Left renal cortex interstitium (tissue), 4 donors: ENCODE results near the gene DUSP5. TPM values are rescaled to one million over a fixed set of nuclear protein-coding genes. Genes with fewer than 3 reads are reported as not detected.

Source experiments
- DNase-seq, 4 donors: peaks; one replicate each; pipeline ENCODE4 v3.0.0-alpha.2; 2013; ENCODE audit warnings: low read depth in 4 of 4, low spot score in 2 of 4, missing footprints in 1 of 4
- polyA plus RNA-seq, 4 donors: library from polyadenylated mRNA; unstranded; fragments of 120-200 nt; gene quantifications; one replicate each; pipeline ENCODE4 v1.2.1, GENCODE V29; 2013; ENCODE audit not compliant: insufficient read length in 4 of 4

The DUSP5 gene
- polyA plus RNA-seq, 4 donors = 9.3 to 13.3 (median 10.6) TPM

DNA sequence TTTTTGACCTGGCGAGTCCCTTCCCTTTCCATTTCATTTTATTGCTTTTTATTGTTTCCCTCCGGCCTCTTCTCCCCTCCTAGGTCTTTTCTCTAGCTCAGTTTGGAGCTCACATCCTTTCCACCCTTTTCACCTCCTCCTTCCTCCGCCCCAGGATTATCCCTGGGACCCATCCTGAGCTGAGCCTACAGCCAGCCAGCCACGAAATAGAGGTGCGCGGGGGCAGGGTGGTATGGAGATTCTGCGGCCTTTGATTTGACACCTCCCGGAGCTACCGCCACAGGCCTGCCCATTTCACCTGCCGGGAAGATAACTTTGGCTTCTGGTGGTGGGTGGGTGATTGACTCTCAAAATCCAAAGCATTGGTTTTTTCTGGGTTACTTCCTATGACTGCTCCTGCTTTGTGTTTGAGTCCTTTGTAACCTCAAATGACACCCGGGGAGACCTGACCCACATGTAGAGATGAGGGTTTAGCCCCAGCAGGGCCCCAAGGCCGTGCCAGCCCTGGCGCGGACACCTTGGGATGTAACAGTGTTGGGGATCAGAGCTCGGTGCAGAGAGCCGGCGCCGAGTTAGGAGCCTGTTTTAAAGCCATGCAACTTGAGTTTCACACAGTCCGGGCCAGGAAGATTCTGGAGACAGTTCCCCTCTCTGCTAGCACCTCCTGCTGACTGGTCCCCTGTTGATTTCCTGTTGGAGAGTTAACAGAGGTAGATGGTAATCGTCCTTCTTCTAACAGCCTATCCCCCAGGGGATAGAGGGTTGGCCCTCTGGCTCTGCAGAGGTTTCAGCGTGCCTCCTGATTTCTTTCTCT lies 1.5 kb downstream of the DUSP5 start:
- no peak for DNase-seq

DNA sequence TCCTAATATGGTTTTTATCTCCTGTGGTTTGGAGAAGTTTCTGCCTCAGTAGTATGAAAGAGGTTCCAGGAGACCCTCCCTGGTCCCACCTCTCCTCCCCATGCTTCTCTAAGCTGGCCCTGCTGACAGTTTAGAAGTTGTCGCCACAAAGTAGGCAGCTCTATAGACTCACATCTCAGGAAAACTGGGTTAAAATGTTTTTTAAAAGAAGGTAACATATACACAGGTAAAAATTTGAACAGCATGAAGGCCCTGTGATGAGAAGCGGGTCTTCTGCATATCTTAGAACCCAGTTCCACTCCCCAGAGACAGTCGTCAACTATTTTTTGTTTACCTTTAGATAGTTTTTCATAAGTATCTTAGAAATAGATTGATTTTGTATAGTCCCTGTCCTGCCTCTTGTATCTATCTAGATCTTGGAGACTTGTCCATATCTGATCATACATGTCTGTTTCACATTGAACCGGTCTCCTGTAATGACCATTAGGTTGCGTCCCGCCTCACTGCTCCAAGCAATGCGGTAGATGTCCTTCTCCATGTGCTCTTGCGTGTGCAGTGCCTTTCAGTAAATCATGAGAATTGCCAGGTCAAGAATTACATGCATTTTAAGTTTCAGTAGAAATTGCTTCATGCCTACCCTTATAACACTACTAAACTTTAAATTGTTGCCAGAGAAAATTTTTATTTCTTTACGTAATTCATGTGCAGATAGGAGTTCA lies 2.2 kb downstream of the DUSP5 start:
- no peak for DNase-seq

DNA sequence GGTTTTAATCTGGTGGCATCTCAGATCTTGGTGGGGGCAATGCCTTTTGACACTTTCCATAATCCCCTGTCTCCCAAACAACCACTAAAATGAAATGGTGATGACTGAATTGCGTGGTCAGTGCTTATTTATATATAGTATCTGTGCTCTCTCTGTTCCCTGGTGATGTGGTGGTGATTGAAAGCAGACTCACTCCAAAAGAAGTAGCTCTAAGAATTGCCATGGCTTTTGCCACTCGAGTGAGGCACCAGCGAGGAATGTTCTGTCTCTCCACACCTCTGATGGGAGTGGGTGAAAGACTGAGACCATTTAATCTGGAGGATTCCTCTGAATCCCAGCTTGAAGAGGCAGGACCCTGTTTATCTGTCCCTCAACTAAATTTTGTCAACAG lies 2.8 kb downstream of the DUSP5 start:
- no peak for DNase-seq

DNA sequence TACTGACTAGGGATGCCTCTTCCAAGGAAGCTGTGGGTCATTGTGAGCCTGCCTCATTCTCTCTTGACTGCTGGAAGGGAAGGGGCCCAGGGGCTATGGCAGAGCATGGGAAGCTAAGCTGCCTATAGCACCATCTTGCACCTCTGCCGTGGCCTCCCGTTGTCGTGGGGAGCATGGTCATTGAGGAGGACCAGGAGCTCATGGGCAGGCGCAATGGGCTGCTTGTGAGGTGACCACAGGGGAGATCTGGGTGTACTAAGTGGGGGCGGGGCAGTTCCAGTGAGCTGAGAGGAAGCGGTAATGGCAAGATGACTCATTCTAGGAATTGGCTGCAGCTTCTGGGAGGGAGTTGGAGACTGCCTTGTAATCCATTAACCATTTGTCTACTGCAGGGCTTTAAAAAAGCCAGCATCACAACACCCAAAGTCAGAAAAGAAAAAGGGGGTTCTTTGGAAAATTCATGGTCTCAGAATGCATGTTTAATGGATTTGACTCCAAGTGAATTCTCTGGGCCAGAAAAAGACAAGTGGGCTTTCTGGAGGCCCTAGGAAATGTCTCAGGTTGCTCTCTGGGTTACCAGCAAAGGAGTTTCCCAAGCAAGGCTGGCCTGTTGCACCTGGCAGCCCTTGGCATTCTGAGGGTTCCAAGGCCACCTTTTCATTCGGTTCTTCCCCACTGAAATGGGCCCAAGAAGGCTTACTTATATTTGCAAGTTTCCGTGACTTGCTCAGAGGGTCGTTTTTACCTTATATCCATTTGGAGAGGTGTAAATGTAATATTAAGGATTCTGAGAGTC lies 3.6 kb downstream of the DUSP5 start:
- peak in 1 of 4 donors; percentile 62 for DNase-seq

DNA sequence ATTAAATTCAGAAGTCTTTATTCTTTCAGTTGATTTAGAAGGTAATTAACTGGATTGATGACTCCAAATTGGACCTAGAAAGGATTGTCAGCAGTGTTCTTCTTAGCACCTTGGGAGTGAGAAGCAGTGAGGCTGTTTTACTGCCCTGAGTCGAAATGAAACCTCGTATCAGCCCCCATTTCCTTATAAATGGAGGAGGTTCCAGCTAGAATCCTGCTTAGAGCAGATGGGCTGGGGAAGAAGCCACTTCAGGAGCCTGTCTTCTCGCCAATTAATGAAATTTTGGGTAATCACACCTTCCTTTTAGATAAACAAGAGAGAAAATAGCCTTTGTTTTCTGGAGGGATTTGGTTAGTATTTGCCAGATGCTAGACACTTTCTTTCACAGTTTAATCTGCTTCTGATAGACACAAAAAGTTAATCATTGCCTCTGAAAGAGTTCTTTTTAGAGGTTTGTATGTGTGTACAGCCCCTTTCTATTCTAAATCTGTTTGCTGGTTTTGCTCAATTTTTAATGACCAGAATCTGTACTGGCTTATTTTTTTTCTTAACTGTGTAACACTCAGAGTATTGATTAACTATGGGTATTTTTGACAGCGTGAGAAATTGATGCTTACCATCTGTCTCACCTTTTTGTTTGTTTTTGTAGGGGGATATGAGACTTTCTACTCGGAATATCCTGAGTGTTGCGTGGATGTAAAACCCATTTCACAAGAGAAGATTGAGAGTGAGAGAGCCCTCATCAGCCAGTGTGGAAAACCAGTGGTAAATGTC lies 4.6 kb downstream of the DUSP5 start:
- DNase-seq = no peak

DNA sequence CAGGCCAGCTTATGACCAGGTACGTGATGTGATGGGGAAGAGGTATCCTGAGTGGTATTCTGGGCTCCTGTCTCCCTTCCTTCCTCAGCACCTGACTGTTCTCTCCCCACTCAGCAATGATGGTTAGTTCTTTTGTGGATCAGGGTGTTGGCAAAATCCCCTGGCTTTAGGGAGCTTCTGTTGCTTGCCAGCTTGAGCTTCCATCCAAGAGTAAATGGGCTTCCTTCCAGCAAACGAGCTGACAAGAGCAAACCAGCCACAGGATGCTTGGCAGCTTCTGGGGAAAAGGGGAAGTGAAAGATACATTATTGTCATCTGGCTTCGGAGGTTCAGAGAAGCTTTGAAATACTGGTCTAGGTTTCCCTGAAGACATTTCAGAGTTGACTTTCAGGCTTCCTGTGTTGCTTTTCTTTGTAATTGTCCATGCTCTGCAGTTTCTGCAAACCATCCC lies 5.2 kb downstream of the DUSP5 start:
- DNase-seq = no peak

DNA sequence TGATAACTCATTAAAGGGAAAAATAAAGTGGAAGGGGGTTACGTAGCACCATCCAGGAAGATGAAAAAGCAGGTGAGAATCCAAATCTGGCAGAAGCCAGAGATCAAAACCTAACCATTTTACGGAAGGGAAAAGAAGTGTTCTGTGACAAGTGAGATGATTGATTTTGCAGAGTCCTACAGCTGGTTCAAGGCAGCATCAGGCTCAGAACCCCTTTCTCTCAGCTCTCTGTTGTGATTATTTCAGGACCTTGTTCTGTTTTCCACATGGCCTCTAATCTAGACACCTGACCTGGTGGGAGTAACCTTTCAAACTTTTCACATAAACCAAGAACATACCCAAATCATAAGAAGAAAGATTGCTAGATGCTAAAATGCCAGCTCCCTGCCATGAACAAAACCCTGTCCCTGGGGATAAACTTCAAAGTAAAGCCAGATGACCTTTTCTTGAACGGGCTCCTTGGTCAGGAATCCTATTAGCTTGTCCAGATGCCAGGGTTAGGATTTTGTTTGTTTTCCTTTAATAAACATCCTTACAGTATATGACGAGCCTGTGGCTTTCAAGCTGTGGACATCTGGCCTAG lies 5.9 kb downstream of the DUSP5 start:
- no peak for DNase-seq

DNA sequence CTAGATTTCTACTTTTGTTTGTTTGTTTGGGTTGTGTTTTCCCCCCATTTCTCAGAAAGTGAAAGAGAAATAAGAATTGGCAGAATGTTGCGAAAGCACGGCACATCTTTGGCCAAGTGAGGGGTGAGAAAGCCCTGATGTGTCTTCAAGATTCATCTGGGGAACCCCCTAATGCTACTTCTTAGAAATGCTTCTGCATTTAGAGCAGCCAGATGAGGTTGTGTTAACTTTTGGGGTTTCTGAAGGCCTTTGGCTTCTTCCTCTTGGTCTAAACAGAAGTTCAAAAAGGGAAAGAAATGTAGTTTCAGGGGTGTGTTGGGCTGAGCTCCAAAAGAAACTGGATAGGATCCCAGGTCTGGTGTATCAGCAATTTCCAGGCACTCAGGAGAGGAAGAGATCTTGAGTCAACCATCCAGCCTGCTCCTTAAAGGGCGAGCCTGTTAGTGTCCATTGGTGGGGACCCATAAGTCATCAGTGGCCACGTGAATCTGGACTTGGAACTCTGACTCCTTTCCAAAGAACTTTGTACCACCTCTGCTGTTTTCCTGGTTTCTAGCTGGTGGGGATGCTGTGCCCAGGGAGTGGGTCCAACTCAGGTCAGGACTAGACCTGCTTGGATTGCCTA lies 6.5 kb downstream of the DUSP5 start:
- DNase-seq = no peak

DNA sequence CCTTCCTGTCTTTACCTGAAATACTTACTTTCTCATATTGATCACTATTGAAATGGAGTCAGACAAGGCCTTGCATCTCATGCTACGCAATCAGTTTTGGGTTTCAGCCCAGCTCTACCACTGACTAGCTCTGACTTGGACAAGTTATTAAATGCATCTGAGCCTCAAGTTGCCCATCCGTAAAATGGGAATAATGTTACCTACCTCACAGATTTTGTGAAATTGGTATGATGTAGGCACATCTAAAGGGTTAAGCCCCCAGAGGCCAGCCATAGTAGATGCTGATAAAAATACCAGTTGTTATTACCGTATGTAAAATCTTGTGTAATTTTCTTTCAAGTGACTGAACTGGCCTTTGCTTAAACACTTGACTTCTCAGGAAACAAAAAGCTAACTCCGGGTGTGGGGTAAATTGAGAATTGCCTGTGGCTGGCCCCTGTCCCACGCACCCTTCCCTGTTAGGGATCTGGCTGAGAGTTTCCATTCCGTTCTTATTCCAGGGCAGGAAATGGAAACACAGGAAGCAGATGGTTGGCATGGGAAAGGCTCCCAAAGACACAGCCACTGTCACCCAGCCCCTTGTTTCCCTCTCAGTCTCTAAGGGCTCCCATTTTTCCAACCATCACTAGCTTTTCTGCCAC lies 7.5 kb downstream of the DUSP5 start:
- DNase-seq = no peak

DNA sequence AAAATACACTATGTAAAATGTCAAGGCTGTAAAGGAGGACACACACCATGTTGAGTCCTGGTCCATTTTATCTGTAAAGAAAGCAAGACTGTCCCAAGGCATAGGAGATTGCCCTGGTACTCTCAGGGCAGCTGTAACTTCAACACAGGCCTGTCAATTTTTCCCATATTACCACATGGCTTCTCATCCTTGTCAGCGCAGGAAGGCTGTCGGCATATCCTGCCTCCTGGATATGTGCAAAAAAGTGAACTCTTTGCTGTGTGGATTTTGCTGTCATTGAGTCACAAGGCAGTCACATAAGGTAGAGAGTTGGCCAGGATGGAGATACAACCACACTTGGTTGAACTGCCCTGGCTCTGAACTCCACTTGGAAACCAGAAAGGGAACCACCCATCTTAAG lies 8.7 kb downstream of the DUSP5 start:
- DNase-seq = no peak

DNA sequence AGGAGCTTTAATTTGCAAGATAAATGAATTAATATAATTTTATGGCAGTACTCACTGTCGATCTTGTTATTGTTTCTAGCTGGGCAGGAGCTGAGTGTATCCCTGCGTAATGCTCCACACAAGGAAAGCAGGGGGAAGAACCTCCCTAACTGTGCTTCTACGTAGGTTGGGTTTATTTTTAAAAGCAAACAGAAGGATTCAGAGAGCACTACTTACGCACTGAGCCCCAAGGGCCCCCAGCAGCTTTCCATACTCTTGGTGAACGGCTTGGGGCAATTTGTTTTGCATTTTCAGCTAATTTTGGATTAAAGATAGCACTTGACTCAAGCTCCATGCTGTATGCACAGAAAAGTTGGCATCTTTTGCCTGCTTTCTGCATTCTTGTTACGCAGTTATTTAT lies 9.6 kb downstream of the DUSP5 start:
- DNase-seq = no peak

DNA sequence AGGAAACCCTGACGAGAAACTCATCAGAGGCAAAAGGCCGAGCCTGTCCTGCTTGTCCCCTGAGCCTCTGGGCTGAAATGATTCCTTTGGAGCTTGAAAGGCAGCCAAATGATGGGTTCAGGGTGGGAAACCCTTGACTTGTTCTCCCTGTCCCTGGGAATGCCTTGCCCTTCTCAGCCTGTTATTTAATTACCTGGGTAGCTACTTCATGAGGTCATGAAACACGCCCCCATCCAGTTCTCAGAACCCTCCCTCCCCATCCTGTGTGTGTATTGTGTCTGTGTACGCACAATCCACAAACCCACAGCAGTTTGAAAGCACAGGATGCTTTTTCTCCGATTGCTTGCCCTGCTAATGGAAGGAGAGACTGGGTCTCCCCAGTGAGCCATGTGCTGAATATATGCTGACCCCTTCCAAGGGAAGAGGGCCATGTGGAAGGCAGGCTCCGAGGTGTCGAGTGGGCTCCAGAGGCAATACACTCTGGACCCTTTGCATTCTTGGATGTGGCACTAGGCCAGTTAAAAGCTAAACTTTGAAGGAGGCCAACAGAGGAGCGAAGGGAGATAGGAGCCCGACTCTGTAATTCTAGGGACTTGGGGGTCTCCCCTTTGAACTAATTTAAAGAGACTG lies 10.6 kb downstream of the DUSP5 start:
- DNase-seq = no peak

DNA sequence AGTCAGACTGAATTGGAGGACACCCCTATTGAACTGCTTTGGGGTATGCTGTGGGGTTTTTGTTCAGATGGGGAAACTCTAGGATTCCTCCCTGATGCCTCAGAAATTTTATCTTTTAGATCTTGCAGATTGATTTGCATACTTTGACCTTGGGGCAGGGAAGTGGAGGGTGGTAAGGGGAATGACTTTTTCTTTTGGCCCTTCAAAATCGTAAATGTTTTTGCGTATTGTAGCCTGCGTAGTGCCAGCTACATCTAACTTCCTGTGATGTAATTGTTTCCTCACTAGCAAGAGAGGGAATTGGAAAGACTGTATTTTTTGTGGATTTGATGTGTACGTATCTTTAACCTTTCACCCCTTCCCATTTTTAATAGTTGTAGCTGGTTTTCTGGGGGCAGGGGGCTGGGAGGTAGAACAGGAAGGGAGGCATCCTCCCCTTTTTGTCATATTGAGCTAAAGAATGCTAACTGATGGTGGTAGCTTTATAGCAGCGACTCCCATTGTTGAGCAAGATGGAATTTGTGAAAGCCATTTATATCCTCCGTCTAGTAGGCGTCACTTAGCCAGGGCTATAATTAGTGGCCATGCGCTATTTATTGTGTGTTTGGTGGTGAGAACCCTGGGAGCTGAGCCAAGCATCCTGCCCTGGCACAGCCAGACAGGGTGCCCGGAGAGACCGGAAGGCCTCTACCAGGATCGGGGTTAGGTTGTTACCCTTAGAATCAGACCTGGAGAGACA lies 11.3 kb downstream of the DUSP5 start:
- DNase-seq = no peak

DNA sequence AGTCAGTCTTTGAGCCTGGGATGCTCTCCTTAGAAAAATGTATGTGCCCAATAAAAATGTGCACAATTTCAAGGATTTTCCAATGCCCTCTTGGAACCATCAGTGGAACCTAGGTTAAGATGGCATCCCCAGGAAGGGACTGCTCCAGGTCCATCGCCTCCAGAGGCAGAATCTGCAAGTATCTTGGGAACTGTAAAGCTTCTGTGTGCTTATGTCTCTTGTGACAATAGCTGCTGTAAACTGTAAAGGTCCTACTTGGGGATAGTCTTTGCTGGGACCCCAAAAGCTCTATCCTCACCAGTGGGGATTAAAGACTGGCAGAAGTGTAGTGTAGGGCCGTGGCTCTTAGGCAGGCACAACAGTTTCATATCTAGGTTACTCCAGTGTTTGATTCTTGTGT lies 11.9 kb downstream of the DUSP5 start:
- DNase-seq = no peak

DNA sequence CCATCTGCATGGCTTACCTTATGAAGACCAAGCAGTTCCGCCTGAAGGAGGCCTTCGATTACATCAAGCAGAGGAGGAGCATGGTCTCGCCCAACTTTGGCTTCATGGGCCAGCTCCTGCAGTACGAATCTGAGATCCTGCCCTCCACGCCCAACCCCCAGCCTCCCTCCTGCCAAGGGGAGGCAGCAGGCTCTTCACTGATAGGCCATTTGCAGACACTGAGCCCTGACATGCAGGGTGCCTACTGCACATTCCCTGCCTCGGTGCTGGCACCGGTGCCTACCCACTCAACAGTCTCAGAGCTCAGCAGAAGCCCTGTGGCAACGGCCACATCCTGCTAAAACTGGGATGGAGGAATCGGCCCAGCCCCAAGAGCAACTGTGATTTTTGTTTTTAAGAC lies 12.4 kb downstream of the DUSP5 start:
- no peak for DNase-seq

DNA sequence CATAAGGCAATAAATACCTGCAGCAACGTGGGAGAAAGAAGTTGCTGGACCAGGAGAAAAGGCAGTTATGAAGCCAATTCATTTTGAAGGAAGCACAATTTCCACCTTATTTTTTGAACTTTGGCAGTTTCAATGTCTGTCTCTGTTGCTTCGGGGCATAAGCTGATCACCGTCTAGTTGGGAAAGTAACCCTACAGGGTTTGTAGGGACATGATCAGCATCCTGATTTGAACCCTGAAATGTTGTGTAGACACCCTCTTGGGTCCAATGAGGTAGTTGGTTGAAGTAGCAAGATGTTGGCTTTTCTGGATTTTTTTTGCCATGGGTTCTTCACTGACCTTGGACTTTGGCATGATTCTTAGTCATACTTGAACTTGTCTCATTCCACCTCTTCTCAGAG lies 13.0 kb downstream of the DUSP5 start:
- DNase-seq = no peak

DNA sequence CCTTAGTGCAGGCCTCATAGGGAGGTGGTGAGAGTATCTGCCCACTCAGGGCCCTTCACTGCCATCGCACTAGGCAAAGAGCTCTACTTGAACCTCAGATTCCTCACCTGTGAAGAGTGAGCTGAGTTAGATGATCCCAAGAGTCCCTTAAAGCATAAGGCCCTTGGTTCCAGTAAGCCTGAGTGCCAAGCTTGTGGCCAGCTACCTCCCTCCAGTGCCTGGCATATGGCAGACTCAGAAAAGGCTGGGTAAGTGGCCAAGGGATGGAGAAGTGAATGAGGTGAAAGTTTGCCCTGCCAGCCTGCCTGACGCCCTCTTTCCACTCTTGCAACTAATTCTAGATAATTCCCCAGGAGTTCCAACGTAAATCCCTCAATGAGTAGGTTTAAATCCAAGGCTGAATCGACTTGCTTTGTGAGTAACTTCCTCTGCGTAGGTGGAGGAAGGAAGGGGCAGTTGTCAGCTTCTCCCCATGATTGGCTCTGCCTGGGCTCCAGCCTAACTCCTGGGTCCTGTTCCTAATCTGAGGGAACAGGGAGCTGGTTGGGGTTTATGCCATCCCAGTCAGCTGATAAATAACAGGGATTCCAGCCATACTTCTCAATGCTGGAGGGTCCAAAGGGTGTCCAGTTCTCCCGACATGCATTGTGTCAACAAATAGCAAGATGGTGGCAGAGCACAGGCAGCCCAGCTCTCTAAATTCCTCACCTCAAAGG lies 14.2 kb downstream of the DUSP5 start:
- DNase-seq = no peak
